Stimulated activated CD4-positive, alpha-beta T cell treated with anti-CD3 and anti-CD28 coated beads, Interleukin-12 subunit alpha, Interleukin-12 subunit beta, amount 100 ng/mL, for 24 hours (primary cell): ENCODE results near the gene MYO1H.

Experiments
- DNase-seq, 2 experiments: peaks; one replicate each; pipeline ENCODE4 v3.0.0-alpha.2; 2020; ENCODE audit warnings: low read depth in 2 of 2

Gene MYO1H

GRCh38 chr12:109491671-109492070, 144.0 kb downstream of the MYO1H start:
- no peak for DNase-seq

GRCh38 chr12:109492371-109492770, 144.7 kb downstream of the MYO1H start:
- no peak for DNase-seq

GRCh38 chr12:109493090-109493489, 145.4 kb downstream of the MYO1H start:
- no peak for DNase-seq

- DNase-seq: no peak
Measured at GRCh38 chr12:109493938-109494337, 146.2 kb downstream of the MYO1H start.

GRCh38 chr12:109494348-109494881, 146.7 kb downstream of the MYO1H start:
- DNase-seq: no peak

GRCh38 chr12:109495012-109495411, 147.3 kb downstream of the MYO1H start:
- no peak for DNase-seq

GRCh38 chr12:109496306-109496705, 148.6 kb downstream of the MYO1H start:
- DNase-seq: no peak

GRCh38 chr12:109497675-109498074, 150.0 kb downstream of the MYO1H start:
- DNase-seq: no peak
